Kidney (tissue), 14 donors: Measurements from ENCODE around the gene MNT. TPM values are rescaled to one million over a fixed set of nuclear protein-coding genes. Genes with fewer than 3 reads are reported as not detected.

ENCODE experiments used
- DNase-seq, 5 donors: peaks; one replicate each; pipeline ENCODE4 v3.0.0-alpha.2; 2013 to 2020
- FAIRE-seq: peaks from 2 replicates; lab custom pipeline; 2012; peaks lifted over from hg19 to GRCh38; lab: Jason Lieb, UNC
- H3K27ac ChIP-seq, 2 donors: one replicate each; pipeline ENCODE4 v1.7.0; 2013; ENCODE audit warnings: low read depth in 2 of 2, low read length in 2 of 2, inconsistent platforms in 1 of 2
- H3K27me3 ChIP-seq: one replicate; pipeline ENCODE4 v1.7.1; 2013; ENCODE audit warnings: low read length, inconsistent platforms; ENCODE audit not compliant: control insufficient read depth, insufficient read depth
- H3K36me3 ChIP-seq, 3 donors: one replicate each; pipeline versions ENCODE4 v1.7.0 to v1.7.1; 2013; ENCODE audit warnings: low read length in 3 of 3, control low read depth in 1 of 3, inconsistent platforms in 1 of 3; ENCODE audit not compliant: insufficient read depth in 3 of 3, control insufficient read depth in 2 of 3
- H3K4me1 ChIP-seq, 3 donors: one replicate each; pipeline versions ENCODE4 v1.7.0 to v1.7.1; 2013; ENCODE audit warnings: low read length in 3 of 3, inconsistent platforms in 1 of 3, low read depth in 1 of 3; ENCODE audit not compliant: control insufficient read depth in 2 of 3, insufficient read depth in 2 of 3
- H3K4me3 ChIP-seq, 3 donors: one replicate each; pipeline versions ENCODE4 v1.7.0 to v1.8.1; 2013; ENCODE audit warnings: low read length in 3 of 3, control low read depth in 1 of 3, inconsistent platforms in 1 of 3
- H3K9ac ChIP-seq, 3 donors: one replicate each; pipeline versions ENCODE4 v1.7.0 to v1.7.1; 2013; ENCODE audit warnings: low read length in 3 of 3, control low read depth in 1 of 3, inconsistent platforms in 1 of 3
- H3K9me3 ChIP-seq, 3 donors: one replicate each; pipeline versions ENCODE4 v1.7.0 to v1.7.1; 2013; ENCODE audit warnings: low read length in 3 of 3, control low read depth in 1 of 3, inconsistent platforms in 1 of 3; ENCODE audit not compliant: control insufficient read depth in 2 of 3, insufficient read depth in 1 of 3
- intact Hi-C: fragments of 100-400 bp; cut with DNase I; formaldehyde crosslinking; loops from one replicate; pipeline ENCODE4 v1.11.1; 2022
- polyA plus RNA-seq: library from polyadenylated mRNA; stranded (reverse); fragments of 350-450 nt; fragmentation: Illumina TruSeq; extraction: RNeasy Lipid Tissue Mini Kit (QIAGEN cat#74804); gene quantifications from one replicate; pipeline ENCODE4 v1.2.3, GENCODE V29; 2014; ENCODE audit warnings: low read depth, low replicate concordance; ENCODE audit not compliant: insufficient read depth
- total RNA-seq: library from RNA; stranded (reverse); fragmentation: NEBNext Ultra II Directional; extraction: Animal tissue kit (Norgen Biotek cat#: 25700); gene quantifications from one replicate; pipeline ENCODE4 v1.2.1, GENCODE V29; 2021
- TF ChIP-seq, protein P1 (sequence below): IDR thresholded peaks from 3 replicates; pipeline ENCODE4 v1.5.1; 2012; ENCODE audit warnings: mild to moderate bottlenecking, moderate library complexity, borderline replicate concordance; ENCODE audit not compliant: insufficient read depth; ENCODE audit errors: extremely low read depth
- donor health status: control.
- donor health status: control.
- donor health status: control.
- donor health status: control.
- donor health status: control.
- donor health status: DM: yes; HTN: yes; CAD: no.
- donor health status: Normal renal cell carcinoma (clear cell type).

The MNT gene
- total and polyA plus RNA-seq, 2 donors from 2014 or later = 3.7 to 39.8 TPM

DNA sequence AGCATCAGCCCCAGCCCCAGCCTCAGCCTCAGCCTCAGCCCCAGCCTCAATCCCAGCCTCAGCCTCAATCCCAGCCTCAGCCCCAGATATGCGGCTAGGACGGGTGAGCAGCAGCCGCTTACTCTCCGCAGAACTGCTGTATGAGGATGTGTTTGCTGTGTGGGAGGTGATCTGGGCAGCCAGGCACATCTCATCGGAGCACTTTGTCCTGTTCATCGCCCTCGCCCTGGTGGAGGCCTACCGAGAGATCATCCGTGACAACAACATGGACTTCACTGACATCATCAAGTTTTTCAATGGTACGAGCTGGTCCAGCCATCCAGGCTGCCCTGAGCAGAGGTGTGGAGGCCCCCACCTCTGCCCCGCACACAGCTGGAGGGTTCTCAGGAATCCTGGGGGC, 22.0 kb downstream of the MNT start:
- no peaks in the 10 kb centered on the region for H3K27me3 ChIP-seq
- DNase-seq (peak in 4 of 5 donors; percentile 80 to 90 (median 83)), FAIRE-seq (no peak)
- TF ChIP-seq, protein P1, sequence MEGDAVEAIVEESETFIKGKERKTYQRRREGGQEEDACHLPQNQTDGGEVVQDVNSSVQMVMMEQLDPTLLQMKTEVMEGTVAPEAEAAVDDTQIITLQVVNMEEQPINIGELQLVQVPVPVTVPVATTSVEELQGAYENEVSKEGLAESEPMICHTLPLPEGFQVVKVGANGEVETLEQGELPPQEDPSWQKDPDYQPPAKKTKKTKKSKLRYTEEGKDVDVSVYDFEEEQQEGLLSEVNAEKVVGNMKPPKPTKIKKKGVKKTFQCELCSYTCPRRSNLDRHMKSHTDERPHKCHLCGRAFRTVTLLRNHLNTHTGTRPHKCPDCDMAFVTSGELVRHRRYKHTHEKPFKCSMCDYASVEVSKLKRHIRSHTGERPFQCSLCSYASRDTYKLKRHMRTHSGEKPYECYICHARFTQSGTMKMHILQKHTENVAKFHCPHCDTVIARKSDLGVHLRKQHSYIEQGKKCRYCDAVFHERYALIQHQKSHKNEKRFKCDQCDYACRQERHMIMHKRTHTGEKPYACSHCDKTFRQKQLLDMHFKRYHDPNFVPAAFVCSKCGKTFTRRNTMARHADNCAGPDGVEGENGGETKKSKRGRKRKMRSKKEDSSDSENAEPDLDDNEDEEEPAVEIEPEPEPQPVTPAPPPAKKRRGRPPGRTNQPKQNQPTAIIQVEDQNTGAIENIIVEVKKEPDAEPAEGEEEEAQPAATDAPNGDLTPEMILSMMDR = no peak
- H3K4me1 ChIP-seq = peaks cover 0 to 12% (median 1%) of the 10 kb centered on the region in 3 donors
- no peak overlapping the region for H3K27ac ChIP-seq
- no peak overlapping the region for H3K9ac ChIP-seq
- H3K9me3 ChIP-seq = no peaks in the 10 kb centered on the region
- intact Hi-C loops = no loop called here
- H3K36me3 ChIP-seq = peaks cover 0 to 7% (median 0%) of the 10 kb centered on the region in 3 donors
- H3K4me3 ChIP-seq = no peak overlapping the region

DNA sequence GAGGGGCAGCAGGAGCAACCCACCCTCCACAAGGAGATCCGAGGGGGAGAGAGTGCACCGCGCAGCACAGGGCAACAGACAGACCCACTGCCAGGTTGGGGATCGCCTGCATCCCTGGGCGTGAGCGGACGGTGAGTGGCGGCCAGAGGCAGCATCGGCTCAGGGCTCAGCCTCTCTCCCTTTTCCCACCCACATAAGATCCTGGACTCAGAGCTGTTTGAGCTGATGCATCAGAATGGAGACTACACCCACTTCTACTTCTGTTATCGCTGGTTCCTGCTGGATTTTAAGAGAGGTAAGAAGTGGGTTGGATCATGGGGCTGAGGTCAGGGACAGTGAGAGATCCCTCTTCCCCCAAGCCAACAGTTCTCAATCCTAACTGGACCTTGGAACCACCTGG, 23.2 kb downstream of the MNT start:
- TF ChIP-seq, protein P1 = no peak
- intact Hi-C loops = no loop called here
- no peak overlapping the region for H3K4me3 ChIP-seq
- FAIRE-seq (no peak), DNase-seq (no peak)
- no peaks in the 10 kb centered on the region for H3K27me3 ChIP-seq
- no peaks in the 10 kb centered on the region for H3K9me3 ChIP-seq
- H3K4me1 ChIP-seq = peaks cover 0 to 6% (median 0%) of the 10 kb centered on the region in 3 donors
- no peak overlapping the region for H3K9ac ChIP-seq
- peaks cover 0 to 16% (median 8%) of the 10 kb centered on the region in 3 donors for H3K36me3 ChIP-seq
- H3K27ac ChIP-seq = no peak overlapping the region

DNA sequence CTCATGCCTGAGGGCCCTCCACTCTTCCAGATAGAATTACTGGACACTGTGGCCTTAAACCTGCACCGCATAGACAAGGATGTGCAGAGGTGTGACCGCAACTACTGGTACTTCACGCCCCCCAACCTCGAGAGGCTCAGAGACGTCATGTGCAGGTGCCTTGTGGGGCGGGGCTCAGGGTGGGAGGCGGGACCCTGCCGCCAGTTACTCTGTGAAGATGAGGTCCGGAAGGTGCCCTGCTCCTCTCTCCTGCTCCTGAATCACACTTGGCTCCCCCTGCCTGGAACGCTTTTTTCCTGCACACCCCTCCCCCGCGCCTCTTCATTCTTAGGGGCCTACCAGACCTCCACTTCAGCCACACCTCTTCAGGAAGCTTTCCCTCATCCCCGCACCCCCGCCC, 24.8 kb downstream of the MNT start:
- H3K4me3 ChIP-seq = no peak overlapping the region
- H3K9ac ChIP-seq = no peak overlapping the region
- H3K9me3 ChIP-seq = no peaks in the 10 kb centered on the region
- peaks cover 0 to 20% (median 13%) of the 10 kb centered on the region in 3 donors for H3K36me3 ChIP-seq
- no peaks in the 10 kb centered on the region for H3K27me3 ChIP-seq
- TF ChIP-seq, protein P1 = no peak
- H3K27ac ChIP-seq = no peak overlapping the region
- FAIRE-seq (no peak), DNase-seq (no peak)
- intact Hi-C loops = no loop called here
- H3K4me1 ChIP-seq = peaks cover 0 to 6% (median 0%) of the 10 kb centered on the region in 3 donors

DNA sequence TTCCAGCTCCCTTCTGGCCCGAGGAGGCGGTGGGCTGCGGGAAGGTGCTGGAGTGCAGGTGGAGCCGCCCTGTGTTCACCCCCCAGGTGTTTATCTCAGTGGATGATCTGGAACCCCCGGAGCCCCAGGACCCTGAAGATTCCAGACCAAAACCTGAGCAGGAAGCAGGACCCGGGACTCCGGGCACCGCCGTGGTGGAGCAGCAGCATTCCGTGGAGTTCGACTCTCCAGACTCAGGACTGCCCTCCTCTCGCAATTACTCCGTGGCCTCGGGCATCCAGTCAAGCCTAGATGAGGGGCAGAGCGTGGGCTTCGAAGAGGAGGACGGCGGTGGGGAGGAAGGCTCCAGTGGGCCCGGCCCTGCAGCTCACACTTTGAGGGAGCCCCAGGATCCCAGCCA, 25.5 kb downstream of the MNT start:
- Histone ChIP-seq H3K36me3 (peaks cover 0 to 20% (median 13%) of the 10 kb centered on the region in 3 donors), H3K9me3 (no peaks in the 10 kb centered on the region), H3K27ac (no peak overlapping the region), H3K9ac (no peak overlapping the region), H3K4me1 (peaks cover 0 to 6% (median 0%) of the 10 kb centered on the region in 3 donors), H3K4me3 (no peak overlapping the region), H3K27me3 (no peaks in the 10 kb centered on the region)
- no peak for DNase-seq
- intact Hi-C loops = no loop called here
- TF ChIP-seq, protein P1 = no peak
- no peak for FAIRE-seq
